ENCODE results near the gene CHD3.

CHD3 gene

DNA sequence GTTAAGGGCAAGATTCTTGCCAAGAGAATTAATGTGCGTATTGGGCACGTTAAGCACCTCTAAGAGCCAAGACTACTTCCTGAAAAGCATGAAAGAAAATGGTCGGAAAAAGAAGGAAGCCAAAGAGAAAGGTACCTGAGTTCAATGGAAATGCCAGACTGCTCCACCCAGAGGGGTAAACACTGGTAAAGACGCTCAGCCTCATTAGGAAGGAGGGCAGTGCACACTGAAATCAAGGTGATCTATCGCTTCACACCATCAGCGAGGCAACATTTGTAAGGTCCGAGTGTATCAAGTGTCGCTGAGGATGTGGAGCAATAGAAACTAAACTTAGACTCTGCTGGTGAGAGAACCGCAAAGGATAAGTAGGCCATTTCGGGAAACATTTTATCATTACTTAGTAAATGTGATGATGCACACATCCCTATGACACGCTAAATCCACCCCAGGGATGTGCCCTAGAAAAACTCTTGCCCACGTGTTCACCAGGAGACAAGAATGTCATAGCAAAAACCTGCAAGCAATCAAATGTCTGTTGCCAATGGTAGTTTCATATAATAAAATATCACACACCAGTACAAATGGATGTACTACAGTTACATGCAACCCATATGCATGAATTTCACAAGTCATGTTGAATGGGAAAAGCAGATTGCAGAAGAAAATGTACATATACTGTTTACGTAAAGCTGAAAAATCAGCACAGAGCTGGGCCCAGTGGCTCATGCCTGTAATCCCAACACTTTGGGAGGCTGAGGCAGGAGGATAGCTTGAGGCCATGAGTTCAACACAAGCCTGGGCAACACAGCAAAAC lies 67.0 kb downstream of the CHD3 start (continued):
- TF ChIP-seq ZNF16 (tag by site-specific recombination; IDR thresholded peaks at IDR 0.05; ENCODE audit: low read depth): no peak
- TF ChIP-seq, protein P1, sequence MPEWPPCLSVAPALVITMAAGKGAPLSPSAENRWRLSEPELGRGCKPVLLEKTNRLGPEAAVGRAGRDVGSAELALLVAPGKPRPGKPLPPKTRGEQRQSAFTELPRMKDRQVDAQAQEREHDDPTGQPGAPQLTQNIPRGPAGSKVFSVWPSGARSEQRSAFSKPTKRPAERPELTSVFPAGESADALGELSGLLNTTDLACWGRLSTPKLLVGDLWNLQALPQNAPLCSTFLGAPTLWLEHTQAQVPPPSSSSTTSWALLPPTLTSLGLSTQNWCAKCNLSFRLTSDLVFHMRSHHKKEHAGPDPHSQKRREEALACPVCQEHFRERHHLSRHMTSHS (tag by site-specific recombination; IDR thresholded peaks at IDR 0.05): no peak
- TF ChIP-seq, protein P2, sequence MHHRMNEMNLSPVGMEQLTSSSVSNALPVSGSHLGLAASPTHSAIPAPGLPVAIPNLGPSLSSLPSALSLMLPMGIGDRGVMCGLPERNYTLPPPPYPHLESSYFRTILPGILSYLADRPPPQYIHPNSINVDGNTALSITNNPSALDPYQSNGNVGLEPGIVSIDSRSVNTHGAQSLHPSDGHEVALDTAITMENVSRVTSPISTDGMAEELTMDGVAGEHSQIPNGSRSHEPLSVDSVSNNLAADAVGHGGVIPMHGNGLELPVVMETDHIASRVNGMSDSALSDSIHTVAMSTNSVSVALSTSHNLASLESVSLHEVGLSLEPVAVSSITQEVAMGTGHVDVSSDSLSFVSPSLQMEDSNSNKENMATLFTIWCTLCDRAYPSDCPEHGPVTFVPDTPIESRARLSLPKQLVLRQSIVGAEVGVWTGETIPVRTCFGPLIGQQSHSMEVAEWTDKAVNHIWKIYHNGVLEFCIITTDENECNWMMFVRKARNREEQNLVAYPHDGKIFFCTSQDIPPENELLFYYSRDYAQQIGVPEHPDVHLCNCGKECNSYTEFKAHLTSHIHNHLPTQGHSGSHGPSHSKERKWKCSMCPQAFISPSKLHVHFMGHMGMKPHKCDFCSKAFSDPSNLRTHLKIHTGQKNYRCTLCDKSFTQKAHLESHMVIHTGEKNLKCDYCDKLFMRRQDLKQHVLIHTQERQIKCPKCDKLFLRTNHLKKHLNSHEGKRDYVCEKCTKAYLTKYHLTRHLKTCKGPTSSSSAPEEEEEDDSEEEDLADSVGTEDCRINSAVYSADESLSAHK (tag by site-specific recombination; IDR thresholded peaks at IDR 0.05): no peak

DNA sequence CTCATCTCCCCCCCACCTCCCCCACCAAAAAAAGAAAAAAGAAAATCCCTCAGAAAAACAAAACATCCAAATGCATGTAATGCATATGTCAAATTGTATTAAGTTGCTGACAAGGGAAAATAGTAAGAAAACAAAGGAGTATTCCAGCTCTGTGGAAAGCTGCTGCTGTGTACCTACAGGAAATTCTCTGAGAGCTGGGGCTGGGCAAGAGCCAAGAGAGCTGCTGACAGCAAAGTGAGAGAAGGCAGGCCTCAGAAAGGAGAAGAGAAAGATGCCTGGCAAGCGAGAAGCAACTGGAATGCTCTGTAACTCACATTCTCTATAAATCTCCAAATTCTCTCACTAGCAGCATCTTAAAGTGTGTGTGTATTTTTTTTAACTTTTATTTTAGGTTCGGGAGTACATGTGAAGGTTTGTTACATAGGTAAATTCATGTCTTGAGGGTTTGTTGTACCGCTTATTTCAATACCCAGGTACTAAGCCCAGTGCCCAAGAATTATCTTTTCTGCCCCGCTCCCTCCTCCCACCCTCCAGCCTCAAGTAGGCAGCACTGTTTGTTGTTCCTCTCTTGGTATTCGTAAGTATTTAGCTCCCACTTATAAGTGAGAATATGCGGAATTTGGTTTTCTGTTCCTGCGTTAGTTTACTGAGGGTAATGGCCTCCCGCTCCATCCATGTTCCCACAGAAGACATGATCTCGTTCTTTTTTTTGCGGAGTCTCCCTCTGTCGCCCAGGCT lies 67.8 kb downstream of the CHD3 start:
- H3K36me3 ChIP-seq (ENCODE audit: control insufficient read depth in 2 of 2, insufficient read depth in 1 of 2, low read length in 2 of 2): no peaks in the 10 kb centered on the region; a peak in 1 of 3 replicates
- H3K9me3 ChIP-seq (ENCODE audit: control insufficient read depth, insufficient read depth, low read depth, low read length): no peaks in the 10 kb centered on the region
- TF ChIP-seq REPIN1 (tag by site-specific recombination; IDR thresholded peaks at IDR 0.05; ENCODE audit: low read depth) (no peak), ZNF707 (tag by site-specific recombination; IDR thresholded peaks at IDR 0.05) (no peak), ZNF785 (tag by site-specific recombination; IDR thresholded peaks at IDR 0.05) (no peak), ZNF248 (tag by site-specific recombination; IDR thresholded peaks at IDR 0.05) (no peak)
- TF ChIP-seq, protein P3, sequence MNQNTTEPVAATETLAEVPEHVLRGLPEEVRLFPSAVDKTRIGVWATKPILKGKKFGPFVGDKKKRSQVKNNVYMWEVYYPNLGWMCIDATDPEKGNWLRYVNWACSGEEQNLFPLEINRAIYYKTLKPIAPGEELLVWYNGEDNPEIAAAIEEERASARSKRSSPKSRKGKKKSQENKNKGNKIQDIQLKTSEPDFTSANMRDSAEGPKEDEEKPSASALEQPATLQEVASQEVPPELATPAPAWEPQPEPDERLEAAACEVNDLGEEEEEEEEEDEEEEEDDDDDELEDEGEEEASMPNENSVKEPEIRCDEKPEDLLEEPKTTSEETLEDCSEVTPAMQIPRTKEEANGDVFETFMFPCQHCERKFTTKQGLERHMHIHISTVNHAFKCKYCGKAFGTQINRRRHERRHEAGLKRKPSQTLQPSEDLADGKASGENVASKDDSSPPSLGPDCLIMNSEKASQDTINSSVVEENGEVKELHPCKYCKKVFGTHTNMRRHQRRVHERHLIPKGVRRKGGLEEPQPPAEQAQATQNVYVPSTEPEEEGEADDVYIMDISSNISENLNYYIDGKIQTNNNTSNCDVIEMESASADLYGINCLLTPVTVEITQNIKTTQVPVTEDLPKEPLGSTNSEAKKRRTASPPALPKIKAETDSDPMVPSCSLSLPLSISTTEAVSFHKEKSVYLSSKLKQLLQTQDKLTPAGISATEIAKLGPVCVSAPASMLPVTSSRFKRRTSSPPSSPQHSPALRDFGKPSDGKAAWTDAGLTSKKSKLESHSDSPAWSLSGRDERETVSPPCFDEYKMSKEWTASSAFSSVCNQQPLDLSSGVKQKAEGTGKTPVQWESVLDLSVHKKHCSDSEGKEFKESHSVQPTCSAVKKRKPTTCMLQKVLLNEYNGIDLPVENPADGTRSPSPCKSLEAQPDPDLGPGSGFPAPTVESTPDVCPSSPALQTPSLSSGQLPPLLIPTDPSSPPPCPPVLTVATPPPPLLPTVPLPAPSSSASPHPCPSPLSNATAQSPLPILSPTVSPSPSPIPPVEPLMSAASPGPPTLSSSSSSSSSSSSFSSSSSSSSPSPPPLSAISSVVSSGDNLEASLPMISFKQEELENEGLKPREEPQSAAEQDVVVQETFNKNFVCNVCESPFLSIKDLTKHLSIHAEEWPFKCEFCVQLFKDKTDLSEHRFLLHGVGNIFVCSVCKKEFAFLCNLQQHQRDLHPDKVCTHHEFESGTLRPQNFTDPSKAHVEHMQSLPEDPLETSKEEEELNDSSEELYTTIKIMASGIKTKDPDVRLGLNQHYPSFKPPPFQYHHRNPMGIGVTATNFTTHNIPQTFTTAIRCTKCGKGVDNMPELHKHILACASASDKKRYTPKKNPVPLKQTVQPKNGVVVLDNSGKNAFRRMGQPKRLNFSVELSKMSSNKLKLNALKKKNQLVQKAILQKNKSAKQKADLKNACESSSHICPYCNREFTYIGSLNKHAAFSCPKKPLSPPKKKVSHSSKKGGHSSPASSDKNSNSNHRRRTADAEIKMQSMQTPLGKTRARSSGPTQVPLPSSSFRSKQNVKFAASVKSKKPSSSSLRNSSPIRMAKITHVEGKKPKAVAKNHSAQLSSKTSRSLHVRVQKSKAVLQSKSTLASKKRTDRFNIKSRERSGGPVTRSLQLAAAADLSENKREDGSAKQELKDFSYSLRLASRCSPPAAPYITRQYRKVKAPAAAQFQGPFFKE (tag by site-specific recombination; IDR thresholded peaks at IDR 0.05; ENCODE audit: borderline replicate concordance): no peak
- TF ChIP-seq, protein P1 (tag by site-specific recombination; IDR thresholded peaks at IDR 0.05): no peak
- TF ChIP-seq, protein P2 (tag by site-specific recombination; IDR thresholded peaks at IDR 0.05): no peak
- TF ChIP-seq, protein P4, sequence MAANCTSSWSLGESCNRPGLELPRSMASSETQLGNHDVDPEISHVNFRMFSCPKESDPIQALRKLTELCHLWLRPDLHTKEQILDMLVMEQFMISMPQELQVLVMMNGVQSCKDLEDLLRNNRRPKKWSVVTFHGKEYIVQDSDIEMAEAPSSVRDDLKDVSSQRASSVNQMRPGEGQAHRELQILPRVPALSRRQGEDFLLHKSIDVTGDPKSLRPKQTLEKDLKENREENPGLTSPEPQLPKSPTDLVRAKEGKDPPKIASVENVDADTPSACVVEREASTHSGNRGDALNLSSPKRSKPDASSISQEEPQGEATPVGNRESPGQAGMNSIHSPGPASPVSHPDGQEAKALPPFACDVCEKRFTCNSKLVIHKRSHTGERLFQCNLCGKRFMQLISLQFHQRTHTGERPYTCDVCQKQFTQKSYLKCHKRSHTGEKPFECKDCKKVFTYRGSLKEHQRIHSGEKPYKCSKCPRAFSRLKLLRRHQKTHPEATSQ (tag by site-specific recombination; IDR thresholded peaks at IDR 0.05): no peak
- TF ChIP-seq, protein P5, sequence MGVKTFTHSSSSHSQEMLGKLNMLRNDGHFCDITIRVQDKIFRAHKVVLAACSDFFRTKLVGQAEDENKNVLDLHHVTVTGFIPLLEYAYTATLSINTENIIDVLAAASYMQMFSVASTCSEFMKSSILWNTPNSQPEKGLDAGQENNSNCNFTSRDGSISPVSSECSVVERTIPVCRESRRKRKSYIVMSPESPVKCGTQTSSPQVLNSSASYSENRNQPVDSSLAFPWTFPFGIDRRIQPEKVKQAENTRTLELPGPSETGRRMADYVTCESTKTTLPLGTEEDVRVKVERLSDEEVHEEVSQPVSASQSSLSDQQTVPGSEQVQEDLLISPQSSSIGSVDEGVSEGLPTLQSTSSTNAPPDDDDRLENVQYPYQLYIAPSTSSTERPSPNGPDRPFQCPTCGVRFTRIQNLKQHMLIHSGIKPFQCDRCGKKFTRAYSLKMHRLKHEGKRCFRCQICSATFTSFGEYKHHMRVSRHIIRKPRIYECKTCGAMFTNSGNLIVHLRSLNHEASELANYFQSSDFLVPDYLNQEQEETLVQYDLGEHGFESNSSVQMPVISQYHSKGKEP (tag by site-specific recombination; IDR thresholded peaks at IDR 0.05): no peak
- no peak overlapping the region for H3K4me3 ChIP-seq (ENCODE audit: low read depth, low read length)
- H3K4me1 ChIP-seq (ENCODE audit: control insufficient read depth, insufficient read depth, low read length): no peaks in the 10 kb centered on the region
- ChIA-PET CTCF (interaction anchor here (0.5 to 0.7 kb wide), 4 partner anchors 10 to 782 kb away, joined by 3 to 4 read pairs (median 3); no protein-coding TSS in a partner anchor), POLR2A (interaction anchor here (0.8 to 1.0 kb wide), 3 partner anchors 17 to 139 kb away, joined by 3 read pairs; no protein-coding TSS in a partner anchor)
- H3K27ac ChIP-seq (ENCODE audit: extremely low read depth, low read depth, low read length): no peak overlapping the region
